IPS-15b (cell line): ENCODE results near the gene KCNE2.
"Not testable (repeated sequence)": the region's sequence is repeated elsewhere in the genome, so short reads cannot be mapped to it uniquely, and the experiment has no call there.

Source experiments
- H3K27me3 ChIP-seq: one replicate; pipeline ENCODE4 v1.6.1; 2013; ENCODE audit warnings: low read length; ENCODE audit not compliant: control insufficient read depth, insufficient read depth
- H3K36me3 ChIP-seq: one replicate; pipeline ENCODE4 v1.6.1; 2013; ENCODE audit warnings: low read length; ENCODE audit not compliant: control insufficient read depth, insufficient read depth
- H3K4me1 ChIP-seq: one replicate; pipeline ENCODE4 v1.6.1; 2013; ENCODE audit warnings: mild to moderate bottlenecking, low read length; ENCODE audit not compliant: control insufficient read depth, insufficient read depth
- H3K4me3 ChIP-seq: one replicate; pipeline ENCODE4 v1.5.1; 2013; ENCODE audit warnings: low read depth, low read length
- H3K9ac ChIP-seq: one replicate; pipeline ENCODE4 v1.6.1; 2013; ENCODE audit warnings: low read depth, mild to moderate bottlenecking, low read length
- H3K9me3 ChIP-seq: one replicate; pipeline ENCODE4 v1.6.1; 2013; ENCODE audit warnings: mild to moderate bottlenecking, low read length; ENCODE audit not compliant: control insufficient read depth, insufficient read depth

KCNE2 gene

DNA sequence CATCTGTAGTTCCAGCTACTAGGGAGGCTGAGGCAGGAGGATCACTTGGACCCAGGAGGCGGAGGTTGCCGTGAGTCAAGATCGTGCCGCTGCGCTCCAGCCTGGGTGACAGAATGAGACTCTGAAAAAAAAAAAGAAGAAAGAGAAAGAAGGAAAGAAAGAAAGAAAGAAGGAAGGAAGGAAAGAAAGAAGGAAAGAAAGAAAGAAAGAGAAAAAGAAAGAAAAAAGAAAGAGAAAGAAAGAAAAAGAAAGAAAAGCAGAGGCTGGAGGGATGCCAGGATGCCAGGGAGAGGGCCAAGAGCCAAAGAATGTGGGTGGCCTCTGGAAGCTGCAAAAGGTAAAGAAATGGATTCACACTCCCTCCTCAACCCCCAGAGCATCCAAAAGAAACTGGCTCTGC is 8.2 kb upstream of the KCNE2 start:
- Histone ChIP-seq H3K9ac (no peak overlapping the region), H3K27me3 (no peaks in the 10 kb centered on the region), H3K4me3 (no peak overlapping the region), H3K9me3 (no peaks in the 10 kb centered on the region), H3K4me1 (no peaks in the 10 kb centered on the region), H3K36me3 (no peaks in the 10 kb centered on the region)

DNA sequence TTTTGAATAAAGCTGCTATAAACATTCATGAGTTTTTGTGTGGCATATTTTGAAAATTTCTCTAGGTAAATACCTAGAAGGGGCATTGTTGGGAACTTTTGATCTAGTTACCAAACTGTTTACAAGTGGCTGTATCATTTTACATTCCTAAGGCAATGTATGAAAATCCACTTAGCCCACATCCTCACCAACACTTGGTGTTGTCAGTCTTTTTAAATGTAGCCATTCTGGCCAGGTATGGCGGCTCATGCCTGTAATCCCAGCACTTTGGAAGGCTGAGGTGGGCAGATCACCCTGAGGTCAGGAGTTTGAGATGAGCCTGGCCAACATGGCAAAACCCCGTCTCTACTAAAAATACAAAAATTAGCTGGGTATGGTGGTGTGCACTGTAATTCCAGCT is 5.9 kb upstream of the KCNE2 start:
- Histone ChIP-seq H3K27me3 (no peaks in the 10 kb centered on the region), H3K4me1 (no peaks in the 10 kb centered on the region), H3K36me3 (no peaks in the 10 kb centered on the region), H3K9ac (no peak overlapping the region), H3K4me3 (no peak overlapping the region), H3K9me3 (no peaks in the 10 kb centered on the region)

DNA sequence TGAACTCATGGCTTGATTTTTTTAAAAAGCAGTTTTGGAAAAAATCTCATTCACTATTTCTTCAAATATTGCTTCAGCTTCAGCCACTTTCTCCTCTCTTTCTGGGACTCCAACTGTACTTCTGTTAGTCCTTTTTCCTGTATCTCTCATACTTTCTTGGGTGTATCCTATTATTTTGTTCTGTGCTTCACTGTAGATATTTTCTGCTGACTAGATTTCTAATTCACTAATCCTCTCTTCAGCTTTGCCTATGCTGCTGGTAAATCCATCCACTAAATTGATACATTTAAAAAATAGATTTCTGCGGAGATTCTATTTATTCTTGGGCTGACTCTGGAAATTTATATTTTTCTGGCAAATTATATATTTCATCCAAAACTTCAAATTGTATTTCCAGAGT is 4.9 kb upstream of the KCNE2 start:
- Histone ChIP-seq H3K27me3 (no peaks in the 10 kb centered on the region), H3K4me1 (no peaks in the 10 kb centered on the region), H3K4me3 (no peak overlapping the region), H3K36me3 (no peaks in the 10 kb centered on the region), H3K9ac (no peak overlapping the region), H3K9me3 (no peaks in the 10 kb centered on the region)

DNA sequence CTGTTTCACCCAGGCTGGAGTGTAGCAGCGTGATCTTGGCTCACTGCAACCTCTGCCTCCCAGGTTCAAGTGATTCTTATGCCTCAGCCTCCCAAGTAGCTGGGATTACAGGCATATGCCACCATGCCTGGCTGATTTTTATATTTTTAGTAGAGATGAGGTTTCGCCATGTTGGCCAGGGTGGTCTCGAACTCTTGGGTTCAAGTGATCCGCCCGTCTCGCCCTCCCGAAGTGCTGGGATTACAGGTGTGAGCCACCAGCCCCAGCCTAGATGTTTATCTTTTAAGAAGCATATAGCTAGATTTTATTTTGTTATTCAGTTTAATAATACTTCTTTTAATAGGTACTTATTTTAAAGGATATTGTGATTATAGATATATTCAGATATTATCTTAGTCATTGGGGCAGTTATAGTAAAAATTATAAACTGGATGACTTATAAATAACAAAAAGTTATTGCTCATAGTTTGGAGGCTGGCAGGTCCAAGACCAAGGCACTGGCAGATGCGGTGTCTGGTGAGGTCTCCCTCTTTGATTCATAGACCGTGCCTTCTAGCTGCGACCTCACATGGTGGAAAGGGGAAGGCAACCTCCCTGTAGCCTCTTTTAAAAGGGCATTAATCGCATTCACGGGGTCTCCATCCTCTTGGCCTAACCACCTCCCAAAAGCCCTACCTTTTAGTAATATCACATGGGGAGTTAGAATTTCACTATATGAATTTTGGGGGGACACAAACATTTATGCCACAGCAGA is 3.1 kb upstream of the KCNE2 start:
- Histone ChIP-seq H3K27me3 (no peaks in the 10 kb centered on the region), H3K4me3 (no peak overlapping the region), H3K36me3 (no peaks in the 10 kb centered on the region), H3K9me3 (no peaks in the 10 kb centered on the region), H3K4me1 (no peaks in the 10 kb centered on the region), H3K9ac (no peak overlapping the region)

DNA sequence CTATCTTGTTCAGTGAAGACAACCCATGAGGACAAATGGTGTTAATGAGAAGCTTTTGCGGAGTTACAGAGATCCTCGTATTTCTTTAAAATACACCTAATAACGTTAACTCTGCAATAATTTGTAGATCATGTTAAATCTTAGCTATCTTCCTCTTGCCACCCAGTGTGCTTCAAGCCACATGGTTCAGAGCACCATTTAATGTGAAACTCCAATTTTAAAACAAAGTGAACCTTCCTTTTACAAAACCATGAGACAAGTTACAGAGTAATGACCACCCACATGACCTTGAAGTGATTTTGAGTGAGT is 1.7 kb upstream of the KCNE2 start:
- no peaks in the 10 kb centered on the region for H3K36me3 ChIP-seq
- H3K4me3 ChIP-seq: no peak overlapping the region
- no peaks in the 10 kb centered on the region for H3K4me1 ChIP-seq
- H3K9me3 ChIP-seq: no peaks in the 10 kb centered on the region
- no peak overlapping the region for H3K9ac ChIP-seq
- no peaks in the 10 kb centered on the region for H3K27me3 ChIP-seq

DNA sequence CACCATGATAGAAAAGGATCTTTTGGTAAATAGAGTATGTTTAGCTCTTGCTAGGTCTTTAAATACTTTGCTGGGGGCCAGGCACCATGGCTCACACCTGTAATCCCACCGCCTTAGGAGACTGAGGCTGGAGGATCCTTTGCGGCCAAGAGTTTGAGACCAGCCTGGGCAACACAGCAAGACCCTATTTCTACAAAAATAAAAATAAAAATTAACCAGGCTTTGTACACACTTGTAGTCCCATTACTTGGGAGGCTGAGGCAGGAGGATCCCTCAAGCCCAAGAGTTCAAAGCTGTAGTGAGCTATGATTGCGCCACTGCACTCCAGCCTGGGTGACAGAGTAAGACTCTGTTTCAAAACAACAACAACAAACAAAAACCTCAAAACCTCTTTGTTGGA is 1.1 kb upstream of the KCNE2 start:
- Histone ChIP-seq H3K4me3 (no peak overlapping the region), H3K36me3 (no peaks in the 10 kb centered on the region), H3K4me1 (peaks cover 1% of the 10 kb centered on the region), H3K9me3 (no peaks in the 10 kb centered on the region), H3K27me3 (no peaks in the 10 kb centered on the region), H3K9ac (no peak overlapping the region)

DNA sequence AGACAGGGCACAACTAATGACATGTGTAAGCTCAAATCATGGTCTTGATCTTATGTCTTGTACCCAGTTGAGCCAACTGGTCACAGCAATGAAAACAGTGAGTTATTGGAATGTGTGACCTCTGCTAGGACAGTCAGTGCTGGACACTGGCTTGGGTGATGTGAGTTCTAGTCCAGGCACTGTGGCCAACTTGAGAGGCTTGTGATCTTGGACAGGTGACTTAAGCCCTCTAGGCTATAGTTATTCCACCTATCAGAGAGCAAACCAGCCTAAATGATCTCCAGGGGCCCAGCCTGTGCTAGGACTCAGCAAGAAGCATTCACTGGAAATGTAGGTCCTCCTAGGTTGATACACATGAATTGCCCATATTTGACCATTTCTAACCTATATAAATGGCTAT is 1.1 kb downstream of the KCNE2 start:
- Histone ChIP-seq H3K27me3 (no peaks in the 10 kb centered on the region), H3K9ac (no peak overlapping the region), H3K4me1 (peaks cover 3% of the 10 kb centered on the region), H3K9me3 (no peaks in the 10 kb centered on the region), H3K36me3 (no peaks in the 10 kb centered on the region), H3K4me3 (no peak overlapping the region)

DNA sequence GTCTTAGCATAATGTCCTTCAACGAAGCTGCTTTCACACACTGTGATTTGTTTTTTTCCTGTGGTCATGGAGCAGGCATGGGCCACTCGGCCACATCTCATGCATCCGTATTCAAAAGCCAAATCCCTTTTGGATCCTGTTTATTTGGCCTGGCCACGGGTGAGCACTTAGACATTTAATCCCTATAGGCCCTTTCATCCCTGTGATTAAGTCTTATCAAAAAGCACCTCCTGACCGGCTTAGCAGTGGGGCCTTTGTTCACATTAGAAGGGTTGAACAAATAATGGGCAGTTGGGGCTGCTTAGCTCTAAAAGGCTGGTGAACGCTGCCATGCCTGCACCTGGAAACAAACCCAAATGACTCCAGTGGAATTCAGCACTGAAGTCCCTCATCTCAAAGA is 2.0 kb downstream of the KCNE2 start:
- no peak overlapping the region for H3K4me3 ChIP-seq
- H3K4me1 ChIP-seq: peaks cover 3% of the 10 kb centered on the region
- H3K9me3 ChIP-seq: no peaks in the 10 kb centered on the region
- no peaks in the 10 kb centered on the region for H3K27me3 ChIP-seq
- no peaks in the 10 kb centered on the region for H3K36me3 ChIP-seq
- no peak overlapping the region for H3K9ac ChIP-seq

DNA sequence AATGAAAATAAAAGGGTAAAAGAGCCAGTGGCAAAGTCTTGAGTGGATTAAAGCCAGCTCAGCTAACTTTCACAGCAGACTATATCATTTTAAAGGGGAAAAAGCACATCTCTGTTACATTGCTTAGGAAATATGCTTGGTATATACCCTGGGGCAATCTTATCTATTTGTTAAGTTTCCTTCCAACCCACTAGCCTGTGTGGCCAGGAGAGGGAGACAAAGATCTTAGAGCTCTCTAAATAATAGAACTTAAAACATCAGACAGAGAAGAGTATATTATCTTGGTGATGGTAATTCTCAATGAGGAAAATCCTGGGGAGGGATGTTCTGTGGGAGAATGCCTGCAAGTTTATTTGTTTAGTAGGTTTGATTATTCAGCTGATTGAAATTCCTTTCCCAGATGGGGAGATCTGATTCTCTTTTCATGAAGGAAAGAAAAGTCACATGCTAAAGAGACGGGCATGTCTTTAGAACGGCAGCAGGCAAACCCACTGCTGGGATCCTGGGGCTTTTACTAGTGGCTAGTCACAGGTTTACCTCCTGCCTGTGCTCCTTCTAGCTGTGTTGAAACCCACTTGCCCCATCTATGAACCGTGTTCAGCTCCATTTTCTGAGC is 3.6 kb downstream of the KCNE2 start:
- Histone ChIP-seq H3K4me1 (peaks cover 3% of the 10 kb centered on the region), H3K4me3 (no peak overlapping the region), H3K9ac (no peak overlapping the region), H3K9me3 (no peaks in the 10 kb centered on the region), H3K27me3 (no peaks in the 10 kb centered on the region), H3K36me3 (no peaks in the 10 kb centered on the region)

DNA sequence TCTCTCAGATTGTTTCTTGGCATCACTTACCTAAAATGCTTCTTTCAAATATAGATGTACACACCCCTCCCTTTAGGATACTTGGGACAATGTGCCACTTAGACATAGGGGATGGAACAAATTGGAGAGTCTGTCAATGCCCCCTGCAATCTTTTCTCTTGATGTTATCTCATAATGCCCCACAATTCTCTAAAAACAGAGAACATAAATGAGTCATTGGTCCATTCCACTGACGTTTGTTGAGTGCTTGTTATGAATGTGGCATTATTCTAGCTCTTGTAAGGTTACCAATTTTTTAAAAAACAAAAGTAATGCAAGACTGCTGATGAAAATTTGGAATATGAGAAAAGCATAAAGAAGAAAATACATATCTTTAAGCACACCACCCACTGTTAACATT is 5.9 kb downstream of the KCNE2 start:
- peaks cover 8% of the 10 kb centered on the region for H3K4me1 ChIP-seq
- no peak overlapping the region for H3K9ac ChIP-seq
- H3K9me3 ChIP-seq: no peaks in the 10 kb centered on the region
- no peaks in the 10 kb centered on the region for H3K27me3 ChIP-seq
- H3K4me3 ChIP-seq: no peak overlapping the region
- no peaks in the 10 kb centered on the region for H3K36me3 ChIP-seq

DNA sequence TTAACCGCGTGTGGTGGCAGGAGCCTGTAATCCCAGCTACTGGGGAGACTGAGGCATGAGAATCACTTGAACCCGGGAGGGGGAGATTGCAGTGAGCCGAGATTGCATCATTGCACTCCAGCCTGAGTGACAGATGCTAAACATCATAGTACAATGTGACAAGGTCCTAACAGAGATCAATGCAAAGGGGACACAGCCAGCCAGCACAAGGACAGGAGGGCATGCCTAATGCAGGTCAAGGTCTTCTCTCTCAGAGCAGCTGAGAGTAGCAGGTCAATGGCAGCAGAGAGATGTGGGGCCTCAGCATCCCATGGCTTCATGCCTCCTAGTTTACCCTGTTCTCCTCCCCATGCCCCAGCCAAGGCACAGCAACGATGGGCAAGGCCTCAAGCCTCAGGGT is 8.5 kb downstream of the KCNE2 start:
- H3K36me3 ChIP-seq: no peaks in the 10 kb centered on the region

DNA sequence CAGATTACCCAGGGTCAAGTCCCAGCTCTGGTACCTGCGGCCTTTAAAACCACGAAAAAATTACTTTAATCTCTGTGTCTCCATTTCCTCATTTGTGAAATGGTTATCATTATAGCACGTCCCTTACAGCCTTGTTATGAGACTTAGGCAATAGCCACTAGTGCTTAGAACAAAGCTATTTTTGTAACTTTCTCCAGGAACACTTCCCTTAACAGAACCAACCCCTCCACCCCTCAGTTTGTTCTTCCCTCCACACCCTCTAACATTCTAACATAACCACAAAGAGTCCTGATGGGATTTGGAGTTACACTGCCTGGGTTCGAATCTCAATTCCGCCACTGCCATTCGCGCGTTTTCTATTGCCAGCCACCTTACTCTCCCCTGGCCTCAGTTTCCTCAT is 10.7 kb downstream of the KCNE2 start:
- H3K27me3 ChIP-seq: not testable (repeated sequence)

More for the DNA sequence above, 8.5 kb downstream of the KCNE2 start:
- H3K4me1 ChIP-seq: peaks cover 8% of the 10 kb centered on the region
- no peaks in the 10 kb centered on the region for H3K27me3 ChIP-seq
- no peak overlapping the region for H3K4me3 ChIP-seq
- H3K9me3 ChIP-seq: no peaks in the 10 kb centered on the region
- H3K9ac ChIP-seq: no peak overlapping the region

More for the DNA sequence above, 10.7 kb downstream of the KCNE2 start:
- not testable (repeated sequence) for H3K9me3 ChIP-seq, H3K9ac ChIP-seq, H3K4me1 ChIP-seq, H3K4me3 ChIP-seq, H3K36me3 ChIP-seq
